ENCODE results near the gene HOXC4. TPM values are rescaled to one million over a fixed set of nuclear protein-coding genes. Genes with fewer than 3 reads are reported as not detected.

The HOXC4 gene
- total RNA-seq, 2 donors from 2014 or later, result 0.62 TPM; not detected in 1

- Histone ChIP-seq H3K27ac (no peak overlapping the region), H3K4me3 (no peak overlapping the region), H3K4me1 (replicated peaks) (peaks cover 9% of the 10 kb centered on the region), H3K9me3 (no peaks in the 10 kb centered on the region), H3K36me3 (no peaks in the 10 kb centered on the region), H3K27me3 (replicated peaks; ENCODE audit: insufficient read depth) (peaks cover 61% of the 10 kb centered on the region)
- WGBS, result 16% methylated on average over 14 of the region's 14 CpGs
- DNase-seq (ENCODE audit: low spot score), result no peak
- TF ChIP-seq CTCF (IDR thresholded peaks at IDR 0.05) (no peak), POLR2AphosphoS5 (IDR thresholded peaks at IDR 0.05) (no peak), POLR2A (IDR thresholded peaks at IDR 0.05) (no peak)
- intact Hi-C loops (cut with DNase I), result no loop called here
These were observed 16.0 kb upstream of the HOXC4 start for GRCh38 chr12:54037360-54038283.

GRCh38 chr12:54038284-54038870, 15.3 kb upstream of the HOXC4 start:
- peaks cover 9% of the 10 kb centered on the region for H3K4me1 ChIP-seq (replicated peaks)
- WGBS, result 38% methylated on average over 5 of the region's 5 CpGs
- TF ChIP-seq POLR2AphosphoS5 (IDR thresholded peaks at IDR 0.05), result no peak
- no peak for TF ChIP-seq POLR2A (IDR thresholded peaks at IDR 0.05)
- no peak for TF ChIP-seq CTCF (IDR thresholded peaks at IDR 0.05)
- intact Hi-C loops (cut with DNase I), result no loop called here
- DNase-seq (ENCODE audit: low spot score), result no peak
- H3K9me3 ChIP-seq, result no peaks in the 10 kb centered on the region
- H3K27me3 ChIP-seq (replicated peaks; ENCODE audit: insufficient read depth), result peaks cover 68% of the 10 kb centered on the region
- no peaks in the 10 kb centered on the region for H3K36me3 ChIP-seq
- H3K27ac ChIP-seq, result no peak overlapping the region
- no peak overlapping the region for H3K4me3 ChIP-seq

- Histone ChIP-seq H3K9me3 (no peaks in the 10 kb centered on the region), H3K4me3 (no peak overlapping the region), H3K27ac (no peak overlapping the region), H3K36me3 (no peaks in the 10 kb centered on the region), H3K4me1 (replicated peaks) (peaks cover 5% of the 10 kb centered on the region), H3K27me3 (replicated peaks; ENCODE audit: insufficient read depth) (peaks cover 68% of the 10 kb centered on the region)
- 16% methylated on average over 8 of the region's 9 CpGs for WGBS
- no peak for DNase-seq (ENCODE audit: low spot score)
- intact Hi-C loops (cut with DNase I), result no loop called here
- no peak for TF ChIP-seq CTCF (IDR thresholded peaks at IDR 0.05)
- no peak for TF ChIP-seq POLR2AphosphoS5 (IDR thresholded peaks at IDR 0.05)
- TF ChIP-seq POLR2A (IDR thresholded peaks at IDR 0.05), result no peak
These were observed 14.7 kb upstream of the HOXC4 start for GRCh38 chr12:54038871-54039414.

GRCh38 chr12:54039417-54040147, 14.1 kb upstream of the HOXC4 start:
- Histone ChIP-seq H3K27me3 (replicated peaks; ENCODE audit: insufficient read depth) (peaks cover 63% of the 10 kb centered on the region), H3K4me1 (replicated peaks) (no peaks in the 10 kb centered on the region), H3K36me3 (no peaks in the 10 kb centered on the region), H3K4me3 (no peak overlapping the region), H3K9me3 (no peaks in the 10 kb centered on the region), H3K27ac (no peak overlapping the region)
- 8% methylated on average over 16 of the region's 16 CpGs for WGBS
- intact Hi-C loops (cut with DNase I), result no loop called here
- no peak for TF ChIP-seq CTCF (IDR thresholded peaks at IDR 0.05)
- no peak for TF ChIP-seq POLR2A (IDR thresholded peaks at IDR 0.05)
- no peak for TF ChIP-seq POLR2AphosphoS5 (IDR thresholded peaks at IDR 0.05)
- DNase-seq (ENCODE audit: low spot score), result no peak
